ENCODE data around the gene LIMS2. TPM values are rescaled to one million over a fixed set of nuclear protein-coding genes. Genes with fewer than 3 reads are reported as not detected.
A peak's percentile ranks its signal among the peaks of the same experiment; 100 is the strongest.

Gene LIMS2
- total RNA-seq, 1 donor: 28.9 TPM

DNA sequence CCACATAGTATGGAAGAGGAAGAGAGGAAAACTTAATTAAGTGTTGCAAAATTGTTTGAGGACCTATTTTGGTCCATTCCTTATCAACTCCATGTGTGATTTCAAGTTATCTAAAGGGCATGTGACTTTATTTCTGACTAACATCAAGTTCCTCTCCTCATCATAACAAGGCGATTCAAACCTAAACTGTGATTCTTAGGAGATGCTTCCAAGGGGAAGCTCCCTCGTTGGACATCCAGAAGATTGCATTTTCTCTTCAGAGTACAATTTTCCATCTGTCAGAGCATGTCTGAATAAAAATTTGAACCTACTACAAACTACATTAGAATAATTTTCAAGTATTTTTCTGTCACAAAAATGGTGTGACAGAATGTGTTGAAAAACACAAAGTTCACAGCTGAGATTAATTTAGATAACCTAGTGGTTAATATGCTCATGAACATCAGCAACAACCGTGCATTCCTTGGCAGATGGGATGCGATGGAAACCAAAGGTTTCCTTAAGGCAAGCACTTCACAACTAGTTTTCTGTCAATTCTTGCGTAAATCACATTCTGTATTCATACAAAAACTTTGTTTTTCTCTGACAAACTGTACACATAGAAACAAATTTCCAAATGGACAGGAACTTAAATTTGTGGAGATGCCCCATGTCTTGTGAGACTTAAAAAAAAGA, 30.2 kb upstream of the LIMS2 start:
- TF ChIP-seq, protein P1, sequence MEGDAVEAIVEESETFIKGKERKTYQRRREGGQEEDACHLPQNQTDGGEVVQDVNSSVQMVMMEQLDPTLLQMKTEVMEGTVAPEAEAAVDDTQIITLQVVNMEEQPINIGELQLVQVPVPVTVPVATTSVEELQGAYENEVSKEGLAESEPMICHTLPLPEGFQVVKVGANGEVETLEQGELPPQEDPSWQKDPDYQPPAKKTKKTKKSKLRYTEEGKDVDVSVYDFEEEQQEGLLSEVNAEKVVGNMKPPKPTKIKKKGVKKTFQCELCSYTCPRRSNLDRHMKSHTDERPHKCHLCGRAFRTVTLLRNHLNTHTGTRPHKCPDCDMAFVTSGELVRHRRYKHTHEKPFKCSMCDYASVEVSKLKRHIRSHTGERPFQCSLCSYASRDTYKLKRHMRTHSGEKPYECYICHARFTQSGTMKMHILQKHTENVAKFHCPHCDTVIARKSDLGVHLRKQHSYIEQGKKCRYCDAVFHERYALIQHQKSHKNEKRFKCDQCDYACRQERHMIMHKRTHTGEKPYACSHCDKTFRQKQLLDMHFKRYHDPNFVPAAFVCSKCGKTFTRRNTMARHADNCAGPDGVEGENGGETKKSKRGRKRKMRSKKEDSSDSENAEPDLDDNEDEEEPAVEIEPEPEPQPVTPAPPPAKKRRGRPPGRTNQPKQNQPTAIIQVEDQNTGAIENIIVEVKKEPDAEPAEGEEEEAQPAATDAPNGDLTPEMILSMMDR (IDR thresholded peaks at IDR 0.05; ENCODE audit: insufficient read depth, low read depth, low read length): no peak
- peak; percentile 63 for DNase-seq (ENCODE audit: low read depth)
- H3K4me3 ChIP-seq (ENCODE audit: low read depth, low read length): no peak overlapping the region

DNA sequence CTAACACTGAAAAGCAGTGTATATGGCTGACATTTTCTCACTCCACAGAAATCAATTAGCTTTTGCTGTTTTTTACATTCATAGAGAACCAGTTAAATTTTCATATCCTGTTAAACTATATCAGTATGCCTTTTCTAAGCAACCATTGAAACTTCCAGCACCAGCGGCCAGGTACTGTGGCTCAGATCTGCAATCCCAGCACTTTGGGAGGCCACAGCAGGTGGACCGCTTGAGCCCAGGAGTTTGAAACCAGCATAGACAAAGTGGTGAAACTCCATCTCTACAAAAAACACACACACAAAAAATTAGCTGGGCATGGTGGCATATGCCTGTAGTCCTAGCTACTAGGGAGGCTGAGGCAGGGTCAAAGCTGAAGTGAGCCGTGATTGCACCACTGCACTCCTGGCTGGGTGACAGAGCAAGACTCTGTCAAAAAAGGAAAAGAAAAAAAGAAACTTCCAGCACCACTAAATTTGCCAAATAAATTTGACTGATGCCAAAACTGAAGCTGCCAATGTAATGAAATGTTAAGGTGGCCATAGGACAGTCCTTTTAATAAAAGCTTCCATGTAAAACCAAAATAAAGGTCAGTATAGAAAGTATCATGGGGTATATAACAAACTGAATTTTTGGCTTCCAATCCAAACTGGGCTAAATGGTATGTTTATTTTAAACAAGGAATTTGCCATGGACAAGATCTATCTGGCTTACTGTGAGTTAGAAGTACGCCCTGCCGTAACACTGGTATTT, 29.5 kb upstream of the LIMS2 start:
- TF ChIP-seq, protein P1 (IDR thresholded peaks at IDR 0.05; ENCODE audit: insufficient read depth, low read depth, low read length): no peak
- DNase-seq (ENCODE audit: low read depth): no peak
- H3K4me3 ChIP-seq (ENCODE audit: low read depth, low read length): no peak overlapping the region

DNA sequence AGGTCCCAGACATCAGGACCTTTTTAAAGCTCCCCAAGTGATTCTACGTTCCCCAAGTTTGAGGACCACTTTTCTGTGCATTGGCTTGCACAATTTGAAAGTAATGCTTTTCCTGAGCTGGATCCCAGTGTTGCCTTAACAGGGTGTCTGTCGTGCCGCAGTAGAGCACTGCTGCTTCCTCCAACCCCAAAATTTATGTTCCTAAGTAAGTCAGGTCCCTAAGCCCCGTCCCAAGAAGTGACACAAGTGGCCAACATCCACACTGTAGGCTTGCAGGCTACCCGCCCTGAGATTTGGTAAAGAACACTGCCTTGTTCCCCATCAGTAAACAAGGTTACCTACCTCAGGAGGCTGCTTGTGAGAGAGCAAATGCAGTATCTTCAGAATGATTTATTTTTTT, 28.0 kb upstream of the LIMS2 start:
- TF ChIP-seq, protein P1 (IDR thresholded peaks at IDR 0.05; ENCODE audit: insufficient read depth, low read depth, low read length): no peak
- no peak overlapping the region for H3K4me3 ChIP-seq (ENCODE audit: low read depth, low read length)
- DNase-seq (ENCODE audit: low read depth): no peak

DNA sequence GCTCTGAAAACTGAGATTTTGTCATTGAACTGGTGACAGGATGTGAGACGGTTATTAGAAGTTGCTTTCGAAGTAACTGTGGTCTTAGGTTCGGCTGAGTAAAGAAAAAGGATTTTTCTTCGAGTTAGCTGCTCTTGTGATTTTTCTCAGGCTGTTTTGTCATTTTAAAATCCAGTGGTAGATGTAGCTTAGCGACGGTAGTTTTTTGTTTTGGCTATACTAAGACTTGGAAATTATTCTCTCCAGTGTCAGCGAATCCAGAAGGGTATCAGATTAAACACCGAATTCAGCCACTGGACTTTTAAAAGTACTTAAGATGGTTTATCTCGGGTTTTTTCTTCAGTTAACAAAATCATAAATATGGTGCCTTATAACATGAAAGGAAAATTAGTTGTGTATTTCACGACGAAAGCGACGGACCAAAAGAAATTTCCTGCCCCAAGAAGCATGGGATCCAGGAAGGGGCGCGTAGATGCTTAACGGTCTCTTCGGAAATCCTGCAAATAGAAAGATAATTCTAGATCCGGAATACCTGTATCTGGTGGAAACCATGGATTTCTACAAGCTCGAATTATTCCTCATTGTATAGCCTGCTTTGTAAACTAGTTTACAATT, 27.2 kb upstream of the LIMS2 start:
- DNase-seq (ENCODE audit: low read depth): no peak
- TF ChIP-seq, protein P1 (IDR thresholded peaks at IDR 0.05; ENCODE audit: insufficient read depth, low read depth, low read length): no peak
- H3K4me3 ChIP-seq (ENCODE audit: low read depth, low read length): peak overlapping the region; percentile 74

DNA sequence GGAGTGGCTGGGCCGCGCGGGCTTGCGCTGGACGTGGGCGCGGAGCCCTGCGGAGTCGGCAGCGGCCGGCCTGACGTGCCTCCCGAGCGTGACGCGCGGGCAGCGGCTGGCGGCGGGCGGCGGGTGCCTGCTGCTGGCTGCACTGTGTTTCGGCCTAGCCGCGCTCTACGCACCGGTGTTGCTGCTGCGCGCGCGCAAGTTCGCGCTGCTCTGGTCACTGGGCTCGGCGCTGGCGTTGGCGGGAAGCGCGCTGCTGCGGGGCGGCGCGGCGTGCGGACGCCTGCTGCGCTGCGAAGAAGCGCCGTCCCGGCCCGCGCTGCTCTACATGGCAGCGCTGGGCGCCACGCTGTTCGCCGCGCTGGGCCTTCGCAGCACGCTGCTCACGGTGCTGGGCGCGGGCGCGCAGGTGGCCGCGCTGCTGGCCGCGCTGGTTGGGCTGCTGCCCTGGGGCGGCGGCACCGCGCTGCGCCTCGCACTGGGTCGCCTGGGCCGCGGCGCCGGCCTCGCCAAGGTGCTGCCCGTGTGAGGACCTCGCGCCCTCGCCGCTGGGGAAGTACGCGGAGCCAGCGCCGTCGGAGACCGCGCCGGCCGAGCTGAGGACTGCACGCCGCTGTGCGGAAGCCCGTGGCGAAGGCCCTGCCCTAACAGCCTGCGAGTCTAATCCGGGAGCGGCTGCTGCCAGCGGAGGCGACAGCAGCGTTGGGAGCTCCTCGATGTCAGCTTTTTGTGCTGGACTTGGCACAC, 26.5 kb upstream of the LIMS2 start:
- TF ChIP-seq, protein P1 (IDR thresholded peaks at IDR 0.05; ENCODE audit: insufficient read depth, low read depth, low read length): no peak
- peak; percentile 72 for DNase-seq (ENCODE audit: low read depth)
- peak overlapping the region; percentile 74 for H3K4me3 ChIP-seq (ENCODE audit: low read depth, low read length)

DNA sequence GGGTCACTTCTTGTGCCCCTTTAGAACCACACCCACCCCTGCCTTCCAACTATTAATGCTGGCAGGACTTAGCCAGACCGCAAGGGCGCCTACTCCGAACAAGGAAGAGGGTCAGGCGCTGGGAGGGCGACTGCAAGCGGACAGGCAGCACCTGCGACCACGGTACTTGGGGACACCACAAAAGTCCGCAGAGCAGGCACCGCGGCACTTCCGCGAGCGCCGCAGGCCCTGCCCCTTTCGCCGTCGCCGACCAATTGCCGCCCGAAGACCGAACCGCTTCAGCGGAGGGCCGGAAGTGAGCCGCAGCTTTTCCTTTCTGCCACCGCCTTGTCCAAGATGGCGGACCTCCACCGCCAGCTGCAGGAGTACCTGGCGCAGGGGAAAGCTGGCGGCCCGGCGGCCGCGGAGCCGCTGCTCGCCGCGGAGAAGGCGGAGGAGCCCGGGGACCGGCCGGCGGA, 25.9 kb upstream of the LIMS2 start, which contains the start of gene SFT2D3:
Gene SFT2D3, plus strand, starts transcription at position 305 of the 458 bp plus-strand sequence. Its CDS starts 32 bp downstream, at position 337.
- TF ChIP-seq, protein P1 (IDR thresholded peaks at IDR 0.05; ENCODE audit: insufficient read depth, low read depth, low read length): no peak
- peak; percentile 92 for DNase-seq (ENCODE audit: low read depth)
- peak within 1 kb of the TSS; percentile 74 for H3K4me3 ChIP-seq (ENCODE audit: low read depth, low read length)

Measured in fibroblast of villous mesenchyme (primary cell).